Psoas muscle (tissue), 8 donors: ENCODE measurements around the gene TMEM244. TPM values are rescaled to one million over a fixed set of nuclear protein-coding genes. Genes with fewer than 3 reads are reported as not detected.
"Not testable (repeated sequence)": the region's sequence is repeated elsewhere in the genome, so short reads cannot be mapped to it uniquely, and the experiment has no call there.

Source experiments
- ATAC-seq, 4 donors: fragments of 200-7000 bp; cut with Tn5 transposase; one replicate each; pipeline ENCODE4 v1.9.1; 2020; ENCODE audit warnings: moderate library complexity in 3 of 4, mild to moderate bottlenecking in 2 of 4
- DNase-seq, 2 donors: peaks; one replicate each; pipeline ENCODE4 v3.0.0-alpha.2; 2020
- H3K27ac ChIP-seq: fragments of 200-600 bp; one replicate; pipeline ENCODE4 v1.8.0; 2022
- H3K27me3 ChIP-seq, 3 donors: fragments of 200-600 bp in 1 of 3; one replicate each; pipeline versions ENCODE4 v1.6.1 to v1.8.0; 2013 to 2022; ENCODE audit warnings: low read length in 2 of 3, mild to moderate bottlenecking in 2 of 3, moderate library complexity in 1 of 3; ENCODE audit not compliant: insufficient read depth in 3 of 3
- H3K36me3 ChIP-seq, 2 donors: fragments of 200-600 bp in 1 of 2; one replicate each; pipeline versions ENCODE4 v1.6.1 to v1.8.0; 2013 to 2022; ENCODE audit warnings: low read depth in 1 of 2, mild to moderate bottlenecking in 1 of 2, moderate library complexity in 1 of 2; ENCODE audit not compliant: insufficient read depth in 1 of 2
- H3K4me1 ChIP-seq: fragments of 200-600 bp; one replicate; pipeline ENCODE4 v1.8.0; 2022
- H3K4me3 ChIP-seq: fragments of 200-600 bp; one replicate; pipeline ENCODE4 v1.8.0; 2022; ENCODE audit warnings: mild to moderate bottlenecking
- H3K9me3 ChIP-seq: fragments of 200-600 bp; one replicate; pipeline ENCODE4 v1.8.0; 2022
- CTCF ChIP-seq: fragments of 200-600 bp; IDR thresholded peaks from one replicate; pipeline ENCODE4 v1.8.0; 2022; ENCODE audit warnings: antibody characterized with exemption
- WGBS, 3 donors: extraction: QIAGEN DNeasy Blood & Tissue Kit; methylation state at CpG; one replicate each; pipeline versions ENCODE4 v1.1.6 to v1.1.7; 2013; 5-methylcytosine and 5-hydroxymethylcytosine counted together
- intact Hi-C, 2 donors: fragments of 100-400 bp; cut with DNase I; formaldehyde crosslinking; loops; one replicate each; pipeline versions ENCODE4 v1.11.0 to v1.14.2; 2022
- polyA plus RNA-seq, 3 donors: library from polyadenylated mRNA; stranded (reverse); fragments of 200-250 nt; gene quantifications; one replicate each; pipeline ENCODE4 v1.2.3, GENCODE V29; 2013
- total RNA-seq, 4 donors: library from RNA; stranded (reverse); fragmentation: NEBNext Ultra II Directional in 2 of 4; extraction: Animal tissue kit (Norgen Biotek cat#: 25700) in 2 of 4; gene quantifications; one replicate each; pipeline versions ENCODE4 v1.2.1 to v1.2.4, GENCODE V29; 2021 to 2023
- donor health status: healthy with polysubstance abuse.
- donor health status: DM: no; HTN: no; CAD: no; lungs with moderate emphysema.
- donor health status: Bipolar disorder and iron deficiency.
- donor health status: healthy.
- donor health status: DM: yes; HTN: yes; CAD: no.
- donor health status: DM: no; HTN: no; CAD: no.
- donor health status: DM: no; HTN: no; CAD: no.
- donor health status: DM: yes; HTN: yes; CAD: no.

TMEM244 gene
- total and polyA plus RNA-seq, 7 donors: not detected

GRCh38 chr6:129884211-129884610 is 23.1 kb upstream of the TMEM244 start:
- ATAC-seq: no peak
- no peak for TF ChIP-seq CTCF

GRCh38 chr6:129882510-129883023 is 21.5 kb upstream of the TMEM244 start:
- TF ChIP-seq CTCF: no peak
- ATAC-seq (no peak), DNase-seq (no peak)
- Histone ChIP-seq H3K27ac (no peak overlapping the region), H3K36me3 (no peaks in the 10 kb centered on the region), H3K9me3 (peaks cover 8% of the 10 kb centered on the region), H3K4me1 (no peaks in the 10 kb centered on the region), H3K4me3 (no peak overlapping the region), H3K27me3 (no peaks in the 10 kb centered on the region)
- intact Hi-C loops: no loop called here
- WGBS, 3 donors: 75 to 79% (median 77%) methylated on average over 8 of the region's 8 CpGs

More at GRCh38 chr6:129884211-129884610, 23.1 kb upstream of the TMEM244 start:
- Histone ChIP-seq H3K4me3 (no peak overlapping the region), H3K27ac (no peak overlapping the region), H3K36me3 (no peaks in the 10 kb centered on the region), H3K9me3 (no peaks in the 10 kb centered on the region), H3K27me3 (no peaks in the 10 kb centered on the region), H3K4me1 (no peaks in the 10 kb centered on the region)
- WGBS, 3 donors: 31 to 33% (median 31%) methylated on average over 1 of the region's 1 CpG
- intact Hi-C loops: no loop called here
- DNase-seq: no peak

GRCh38 chr6:129877894-129878293 is 16.8 kb upstream of the TMEM244 start:
- H3K36me3 ChIP-seq, DNase-seq, ATAC-seq, H3K4me3 ChIP-seq, intact Hi-C loops, H3K9me3 ChIP-seq, H3K27me3 ChIP-seq, H3K4me1 ChIP-seq, H3K27ac ChIP-seq: not testable (repeated sequence)
- 79 to 97% (median 96%) methylated on average over 1 of the region's 1 CpG for WGBS, 3 donors

- H3K36me3 ChIP-seq: no peaks in the 10 kb centered on the region
- no peaks in the 10 kb centered on the region for H3K27me3 ChIP-seq
- H3K9me3 ChIP-seq: peaks cover 8% of the 10 kb centered on the region
- WGBS, 3 donors: 73 to 80% (median 77%) methylated on average over 6 of the region's 6 CpGs
- no peak for DNase-seq
- intact Hi-C loops: no loop called here
- H3K27ac ChIP-seq: no peak overlapping the region
- no peaks in the 10 kb centered on the region for H3K4me1 ChIP-seq
- TF ChIP-seq CTCF: no peak
- H3K4me3 ChIP-seq: no peak overlapping the region
- no peak for ATAC-seq
Observed at GRCh38 chr6:129875610-129876520, 14.8 kb upstream of the TMEM244 start.

- no peaks in the 10 kb centered on the region for H3K4me1 ChIP-seq
- ATAC-seq (no peak), DNase-seq (no peak)
- no peaks in the 10 kb centered on the region for H3K36me3 ChIP-seq
- TF ChIP-seq CTCF: no peak
- H3K27me3 ChIP-seq: no peaks in the 10 kb centered on the region
- intact Hi-C loops: no loop called here
- H3K4me3 ChIP-seq: no peak overlapping the region
- H3K9me3 ChIP-seq: peaks cover 8% of the 10 kb centered on the region
- H3K27ac ChIP-seq: no peak overlapping the region
Observed at GRCh38 chr6:129874837-129875236, 13.7 kb upstream of the TMEM244 start.
